GM19455 (cell line): Measurements from ENCODE around the gene SULT2B1.
"Not testable (repeated sequence)": the region's sequence is repeated elsewhere in the genome, so short reads cannot be mapped to it uniquely, and the experiment has no call there.

Experiments
- ATAC-seq: cut with Tn5 transposase; IDR thresholded peaks from one replicate; pipeline ENCODE4 v1.9.1; 2021; ENCODE audit not compliant: unreplicated experiment

SULT2B1 gene

GRCh38 chr19:48556825-48557224 lies 4.9 kb downstream of the SULT2B1 start:
- no peak for ATAC-seq

- no peak for ATAC-seq
Measured at GRCh38 chr19:48558018-48558684, 6.2 kb downstream of the SULT2B1 start.

- no peak for ATAC-seq
Measured at GRCh38 chr19:48560095-48560530, 8.1 kb downstream of the SULT2B1 start.

- no peak for ATAC-seq
Measured at GRCh38 chr19:48561412-48561811, 9.4 kb downstream of the SULT2B1 start.

- no peak for ATAC-seq
Measured at GRCh38 chr19:48565090-48565489, 13.1 kb downstream of the SULT2B1 start.

- no peak for ATAC-seq
Measured at GRCh38 chr19:48568345-48568886, 16.4 kb downstream of the SULT2B1 start.

GRCh38 chr19:48569814-48570213 lies 17.8 kb downstream of the SULT2B1 start:
- no peak for ATAC-seq

GRCh38 chr19:48571378-48572162 lies 19.6 kb downstream of the SULT2B1 start:
- ATAC-seq = no peak

GRCh38 chr19:48573163-48573505 lies 21.2 kb downstream of the SULT2B1 start:
- ATAC-seq = no peak

GRCh38 chr19:48575931-48576622 lies 24.1 kb downstream of the SULT2B1 start:
- ATAC-seq = no peak

- ATAC-seq = not testable (repeated sequence)
Measured at GRCh38 chr19:48577908-48578307, 25.9 kb downstream of the SULT2B1 start.

GRCh38 chr19:48578891-48579290 lies 26.9 kb downstream of the SULT2B1 start:
- ATAC-seq = no peak

GRCh38 chr19:48582168-48582567 lies 30.2 kb downstream of the SULT2B1 start:
- ATAC-seq = no peak

- ATAC-seq = no peak
Measured at GRCh38 chr19:48587387-48587786, 35.4 kb downstream of the SULT2B1 start.

- ATAC-seq = no peak
Measured at GRCh38 chr19:48588670-48589401, 36.9 kb downstream of the SULT2B1 start.

- no peak for ATAC-seq
Measured at GRCh38 chr19:48591021-48591420, 39.0 kb downstream of the SULT2B1 start.

GRCh38 chr19:48595171-48595570 lies 43.2 kb downstream of the SULT2B1 start:
- ATAC-seq = no peak

GRCh38 chr19:48595833-48596232 lies 43.9 kb downstream of the SULT2B1 start:
- no peak for ATAC-seq

- no peak for ATAC-seq
Measured at GRCh38 chr19:48596237-48596636, 44.3 kb downstream of the SULT2B1 start.

- ATAC-seq = no peak
Measured at GRCh38 chr19:48596679-48597465, 44.9 kb downstream of the SULT2B1 start.
